Psoas muscle (tissue), 8 donors: Measurements from ENCODE around the gene DMRTA2. TPM values are rescaled to one million over a fixed set of nuclear protein-coding genes. Genes with fewer than 3 reads are reported as not detected.
"Not testable (repeated sequence)": the region's sequence is repeated elsewhere in the genome, so short reads cannot be mapped to it uniquely, and the experiment has no call there.

Source experiments
- ATAC-seq, 4 donors: fragments of 200-7000 bp; cut with Tn5 transposase; one replicate each; pipeline ENCODE4 v1.9.1; 2020; ENCODE audit warnings: moderate library complexity in 3 of 4, mild to moderate bottlenecking in 2 of 4
- DNase-seq, 2 donors: peaks; one replicate each; pipeline ENCODE4 v3.0.0-alpha.2; 2020
- H3K27ac ChIP-seq: fragments of 200-600 bp; one replicate; pipeline ENCODE4 v1.8.0; 2022
- H3K27me3 ChIP-seq, 3 donors: fragments of 200-600 bp in 1 of 3; one replicate each; pipeline versions ENCODE4 v1.6.1 to v1.8.0; 2013 to 2022; ENCODE audit warnings: low read length in 2 of 3, mild to moderate bottlenecking in 2 of 3, moderate library complexity in 1 of 3; ENCODE audit not compliant: insufficient read depth in 3 of 3
- H3K36me3 ChIP-seq, 2 donors: fragments of 200-600 bp in 1 of 2; one replicate each; pipeline versions ENCODE4 v1.6.1 to v1.8.0; 2013 to 2022; ENCODE audit warnings: low read depth in 1 of 2, mild to moderate bottlenecking in 1 of 2, moderate library complexity in 1 of 2; ENCODE audit not compliant: insufficient read depth in 1 of 2
- H3K4me1 ChIP-seq: fragments of 200-600 bp; one replicate; pipeline ENCODE4 v1.8.0; 2022
- H3K4me3 ChIP-seq: fragments of 200-600 bp; one replicate; pipeline ENCODE4 v1.8.0; 2022; ENCODE audit warnings: mild to moderate bottlenecking
- H3K9me3 ChIP-seq: fragments of 200-600 bp; one replicate; pipeline ENCODE4 v1.8.0; 2022
- CTCF ChIP-seq: fragments of 200-600 bp; IDR thresholded peaks from one replicate; pipeline ENCODE4 v1.8.0; 2022; ENCODE audit warnings: antibody characterized with exemption
- WGBS, 3 donors: extraction: QIAGEN DNeasy Blood & Tissue Kit; methylation state at CpG; one replicate each; pipeline versions ENCODE4 v1.1.6 to v1.1.7; 2013; 5-methylcytosine and 5-hydroxymethylcytosine counted together
- intact Hi-C, 2 donors: fragments of 100-400 bp; cut with DNase I; formaldehyde crosslinking; loops; one replicate each; pipeline versions ENCODE4 v1.11.0 to v1.14.2; 2022
- polyA plus RNA-seq, 3 donors: library from polyadenylated mRNA; stranded (reverse); fragments of 200-250 nt; gene quantifications; one replicate each; pipeline ENCODE4 v1.2.3, GENCODE V29; 2013
- total RNA-seq, 4 donors: library from RNA; stranded (reverse); fragmentation: NEBNext Ultra II Directional in 2 of 4; extraction: Animal tissue kit (Norgen Biotek cat#: 25700) in 2 of 4; gene quantifications; one replicate each; pipeline versions ENCODE4 v1.2.1 to v1.2.4, GENCODE V29; 2021 to 2023
- donor health status: healthy with polysubstance abuse.
- donor health status: DM: no; HTN: no; CAD: no; lungs with moderate emphysema.
- donor health status: Bipolar disorder and iron deficiency.
- donor health status: healthy.
- donor health status: DM: yes; HTN: yes; CAD: no.
- donor health status: DM: no; HTN: no; CAD: no.
- donor health status: DM: no; HTN: no; CAD: no.
- donor health status: DM: yes; HTN: yes; CAD: no.

The DMRTA2 gene
- total and polyA plus RNA-seq, 7 donors = 0.01 TPM; not detected in 6

GRCh38 chr1:50414853-50415234, 8.4 kb downstream of the DMRTA2 start:
- Histone ChIP-seq H3K9me3 (peaks cover 5% of the 10 kb centered on the region), H3K27ac (no peak overlapping the region), H3K4me1 (peaks cover 7% of the 10 kb centered on the region), H3K27me3 (peaks cover 10 to 90% (median 37%) of the 10 kb centered on the region in 3 donors), H3K4me3 (no peak overlapping the region), H3K36me3 (no peaks in the 10 kb centered on the region)
- no peak for TF ChIP-seq CTCF
- ATAC-seq (no peak), DNase-seq (no peak)
- WGBS, 3 donors = 20 to 25% (median 23%) methylated on average over 7 of the region's 7 CpGs
- intact Hi-C loops = no loop called here

- H3K9me3 ChIP-seq = peaks cover 5% of the 10 kb centered on the region
- DNase-seq (no peak), ATAC-seq (no peak)
- peaks cover 10 to 74% (median 22%) of the 10 kb centered on the region in 3 donors for H3K27me3 ChIP-seq
- peaks cover 7% of the 10 kb centered on the region for H3K4me1 ChIP-seq
- TF ChIP-seq CTCF = no peak
- 88 to 100% (median 91%) methylated on average over 1 of the region's 1 CpG for WGBS, 3 donors
- intact Hi-C loops = no loop called here
- H3K4me3 ChIP-seq = no peak overlapping the region
- no peaks in the 10 kb centered on the region for H3K36me3 ChIP-seq
- no peak overlapping the region for H3K27ac ChIP-seq
These were observed 10.3 kb downstream of the DMRTA2 start for GRCh38 chr1:50412813-50413476.

GRCh38 chr1:50405814-50406213, 17.4 kb downstream of the DMRTA2 start:
- intact Hi-C loops = no loop called here
- H3K36me3 ChIP-seq = no peaks in the 10 kb centered on the region
- H3K27ac ChIP-seq = no peak overlapping the region
- H3K27me3 ChIP-seq = peaks cover under 1 to 18% (median 3%) of the 10 kb centered on the region in 3 donors
- H3K4me3 ChIP-seq = no peak overlapping the region
- 79 to 88% (median 87%) methylated on average over 4 of the region's 4 CpGs for WGBS, 3 donors
- DNase-seq (no peak), ATAC-seq (no peak)
- TF ChIP-seq CTCF = no peak
- H3K4me1 ChIP-seq = no peaks in the 10 kb centered on the region
- H3K9me3 ChIP-seq = no peaks in the 10 kb centered on the region

- WGBS, 3 donors = 35 to 45% (median 38%) methylated on average over 2 of the region's 2 CpGs
- DNase-seq (no peak), ATAC-seq (no peak)
- Histone ChIP-seq H3K36me3 (no peaks in the 10 kb centered on the region), H3K4me3 (no peak overlapping the region), H3K4me1 (no peaks in the 10 kb centered on the region), H3K27ac (no peak overlapping the region), H3K27me3 (peaks cover 0 to 4% (median 0%) of the 10 kb centered on the region in 3 donors), H3K9me3 (peaks cover 17% of the 10 kb centered on the region)
- intact Hi-C loops = no loop called here
- TF ChIP-seq CTCF = no peak
These were observed 29.6 kb downstream of the DMRTA2 start for GRCh38 chr1:50393522-50394120.

GRCh38 chr1:50381551-50381950, 41.7 kb downstream of the DMRTA2 start:
- intact Hi-C loops, ATAC-seq, H3K4me1 ChIP-seq, H3K27ac ChIP-seq, H3K27me3 ChIP-seq, H3K36me3 ChIP-seq, H3K9me3 ChIP-seq, DNase-seq, H3K4me3 ChIP-seq: not testable (repeated sequence)
- 94 to 100% (median 96%) methylated on average over 1 to 33 of the region's 33 CpGs for WGBS, 3 donors
